A549 (cell line): ENCODE measurements around the gene PCSK6. TPM values are rescaled to one million over a fixed set of nuclear protein-coding genes. Genes with fewer than 3 reads are reported as not detected.

Experiments used
- ATAC-seq, 2 experiments: fragments of 200-7000 bp in 1 of 2; fragments of >200 bp in 1 of 2; cut with Nextera tagmentation in 1 of 2; cut with Tn5 transposase in 1 of 2; 3 replicates each; pipeline versions ENCODE4 v1.8.0 to v1.9.1; 2018 to 2020; ENCODE audit warnings: mild to moderate bottlenecking in 1 of 2, moderate library complexity in 1 of 2
- CTCF ChIA-PET: fragments of 300-600 bp; sonication (Branson Sonifier 250); formaldehyde crosslinking; extraction: SDS; loops from one replicate; lab custom pipeline; 2021; ENCODE audit warnings: antibody characterized with exemption, inconsistent platforms; lab: Yijun Ruan, JAX
- POLR2A ChIA-PET: fragments of 350-600 bp; formaldehyde crosslinking; extraction: SDS; loops from one replicate; lab custom pipeline; 2021; ENCODE audit warnings: antibody characterized with exemption, inconsistent platforms; lab: Yijun Ruan, JAX
- DNase-seq, 2 experiments: peaks; one replicate each; pipeline versions ENCODE4 v3.0.0 to v3.0.0-alpha.2; 2011 to 2016; ENCODE audit warnings: low read depth in 1 of 2, low spot score in 1 of 2
- FAIRE-seq: peaks from 2 replicates; lab custom pipeline; 2011; peaks lifted over from hg19 to GRCh38; lab: Jason Lieb, UNC
- H3K27ac ChIP-seq, 2 experiments: fragments of >200 bp; sonication (Bioruptor Twin); formaldehyde crosslinking; 3 replicates each; pipeline ENCODE4 v1.5.1; 2016 to 2017
- H3K4me1 ChIP-seq: fragments of >200 bp; sonication (Bioruptor Twin); formaldehyde crosslinking; 3 replicates; pipeline ENCODE4 v1.6.1; 2016
- H3K4me2 ChIP-seq: fragments of >200 bp; sonication (Bioruptor Twin); formaldehyde crosslinking; 3 replicates; pipeline ENCODE4 v1.6.1; 2016
- H3K4me3 ChIP-seq: fragments of >200 bp; sonication (Bioruptor Twin); formaldehyde crosslinking; 3 replicates; pipeline ENCODE4 v1.5.1; 2016
- H3K9me3 ChIP-seq: fragments of >200 bp; sonication (Bioruptor Twin); formaldehyde crosslinking; 3 replicates; pipeline ENCODE4 v1.6.1; 2016
- ATOH8 ChIP-seq: fragments of 250-450 bp; sonication (Bioruptor Pico); IDR thresholded peaks from 2 replicates; pipeline ENCODE4 v1.5.0; 2020; ENCODE audit warnings: low read depth, mild to moderate bottlenecking, moderate library complexity
- CHD4 ChIP-seq: fragments of 200-600 bp; sonication (generic); IDR thresholded peaks from 2 replicates; pipeline ENCODE4 v1.6.1; 2016; ENCODE audit warnings: antibody characterized with exemption, mild to moderate bottlenecking, borderline replicate concordance
- CTCF ChIP-seq: fragments of >200 bp; sonication (Bioruptor Twin); formaldehyde crosslinking; IDR thresholded peaks from 3 replicates; pipeline ENCODE4 v1.5.1; 2016
- EHF ChIP-seq: fragments of 250-450 bp; sonication (Bioruptor Pico); IDR thresholded peaks from 2 replicates; pipeline ENCODE4 v1.5.0; 2020; ENCODE audit warnings: mild to moderate bottlenecking
- ESRRA ChIP-seq: fragments of 150-350 bp; IDR thresholded peaks from 2 replicates; pipeline ENCODE4 v1.6.1; 2014; ENCODE audit warnings: mild to moderate bottlenecking, low read length, borderline replicate concordance
- HEYL ChIP-seq: fragments of 250-450 bp; sonication (Bioruptor Pico); IDR thresholded peaks from 2 replicates; pipeline ENCODE4 v1.8.0; 2021; ENCODE audit warnings: mild to moderate bottlenecking, moderate library complexity
- KDM1A ChIP-seq: fragments of 200-600 bp; sonication (generic); IDR thresholded peaks from 2 replicates; pipeline ENCODE4 v1.6.1; 2016; ENCODE audit warnings: low read depth, mild to moderate bottlenecking
- MYC ChIP-seq: IDR thresholded peaks from 2 replicates; pipeline ENCODE4 v1.6.1; 2012; ENCODE audit warnings: mild to moderate bottlenecking, inconsistent platforms, low read length, improper control_type of control experiment, borderline replicate concordance
- NFE2L2 ChIP-seq: fragments of 150-350 bp; conservative IDR thresholded peaks from 2 replicates; pipeline ENCODE4 v1.6.1; 2014; ENCODE audit warnings: low read length
- NPAS2 ChIP-seq: fragments of 250-450 bp; sonication (Bioruptor Pico); IDR thresholded peaks from 2 replicates; pipeline ENCODE4 v1.8.0; 2022; ENCODE audit warnings: mild to moderate bottlenecking, moderate library complexity, borderline replicate concordance
- REST ChIP-seq: fragments of 200-600 bp; sonication (generic); IDR thresholded peaks from 2 replicates; pipeline ENCODE4 v1.6.1; 2016; ENCODE audit warnings: antibody characterized with exemption, mild to moderate bottlenecking, moderate library complexity
- SREBF2 ChIP-seq: fragments of 450-650 bp; IDR thresholded peaks from 2 replicates; pipeline ENCODE4 v1.6.1; 2014; ENCODE audit warnings: mild to moderate bottlenecking, moderate library complexity
- USF2 ChIP-seq: fragments of 450-650 bp; IDR thresholded peaks from 2 replicates; pipeline ENCODE4 v1.6.1; 2014; ENCODE audit warnings: antibody characterized with exemption
- WGBS: methylation state at CpG from one replicate; pipeline ENCODE4 v1.1.6; 2017; ENCODE audit errors: missing lambda C conversion rate; 5-methylcytosine and 5-hydroxymethylcytosine counted together
- polyA plus RNA-seq, 4 experiments: library from polyadenylated mRNA; depleted of rRNA in 3 of 4; stranded (reverse); fragments of >200 nt; fragmentation: RNase III in 1 of 4; extraction: RNeasy Plus Mini Kit Qiagen cat#74134 plus additional on column Dnase treatment in 1 of 4; gene quantifications; 2 replicates in 3 of 4; 3 replicates in 1 of 4; pipeline ENCODE4 v1.2.3, GENCODE V29; 2011 to 2017
- TF ChIP-seq, protein P1 (sequence below): fragments of >200 bp; sonication (Bioruptor Twin); formaldehyde crosslinking; IDR thresholded peaks from 2 replicates; pipeline ENCODE4 v1.6.1; 2016

Gene PCSK6
- polyA plus RNA-seq, 2 of the 4 experiments (the other 2 are of a cell fraction) = 10.0 to 15.2 TPM

GRCh38 chr15:101396484-101397261, 92.8 kb downstream of the PCSK6 start:
- TF ChIP-seq MYC (no peak), ESRRA (no peak), EHF (no peak), SREBF2 (no peak), CHD4 (no peak), NPAS2 (no peak), KDM1A (no peak), ATOH8 (CRISPR knock-in tag) (no peak), USF2 (no peak), REST (no peak), NFE2L2 (no peak), HEYL (CRISPR knock-in tag) (no peak), CTCF (no peak)
- WGBS = 83% methylated on average over 19 of the region's 19 CpGs
- no peak overlapping the region for H3K4me3 ChIP-seq
- H3K27ac ChIP-seq = no peak overlapping the region
- no peaks in the 10 kb centered on the region for H3K4me1 ChIP-seq
- no peak for FAIRE-seq
- ChIA-PET POLR2A (no interaction called here), CTCF (interaction anchor here (0.7 to 0.9 kb wide), 2 partner anchors 77 to 106 kb away, joined by 3 read pairs; no protein-coding TSS in a partner anchor)
- DNase-seq = no peak
- no peak overlapping the region for H3K4me2 ChIP-seq
- no peak for ATAC-seq
- H3K9me3 ChIP-seq = no peaks in the 10 kb centered on the region

DNA sequence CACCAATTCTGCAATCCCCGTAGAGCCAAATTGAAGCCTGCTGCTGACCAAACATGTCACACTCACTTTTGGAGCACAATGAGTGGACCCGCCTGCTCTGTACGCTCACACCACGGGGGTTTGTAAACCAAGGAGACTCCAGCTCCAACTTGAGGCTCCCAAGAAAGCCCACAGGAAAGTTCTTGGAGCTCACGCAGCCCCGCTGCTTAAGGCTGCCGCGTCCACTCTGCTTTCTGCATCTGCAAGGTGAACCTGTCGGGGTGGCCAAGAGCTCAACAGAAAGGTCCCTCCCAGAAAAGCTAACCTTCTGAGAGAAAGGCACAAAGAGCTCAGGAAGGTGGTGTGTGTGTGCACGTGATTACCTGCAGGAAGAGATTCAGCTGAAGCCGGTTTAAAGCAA, 94.9 kb downstream of the PCSK6 start:
- no peak for FAIRE-seq
- CTCF ChIA-PET = interaction anchor here (0.6 to 1.4 kb wide), 4 partner anchors 11 to 274 kb away, joined by 3 to 5 read pairs (median 3); no protein-coding TSS in a partner anchor
- Histone ChIP-seq H3K4me2 (no peak overlapping the region), H3K9me3 (no peaks in the 10 kb centered on the region), H3K27ac (no peak overlapping the region), H3K4me1 (no peaks in the 10 kb centered on the region), H3K4me3 (no peak overlapping the region)
- TF ChIP-seq, protein P1, sequence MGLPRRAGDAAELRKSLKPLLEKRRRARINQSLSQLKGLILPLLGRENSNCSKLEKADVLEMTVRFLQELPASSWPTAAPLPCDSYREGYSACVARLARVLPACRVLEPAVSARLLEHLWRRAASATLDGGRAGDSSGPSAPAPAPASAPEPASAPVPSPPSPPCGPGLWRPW = no peak
- ATAC-seq = no peak
- POLR2A ChIA-PET = no interaction called here
- no peak for DNase-seq
- WGBS = 86% methylated on average over 11 of the region's 11 CpGs
